H1 (cell line): ENCODE results near the gene METTL2A. TPM values are rescaled to one million over a fixed set of nuclear protein-coding genes. Genes with fewer than 3 reads are reported as not detected.
"Not testable (repeated sequence)": the region's sequence is repeated elsewhere in the genome, so short reads cannot be mapped to it uniquely, and the experiment has no call there.

Experiments
- CTCF ChIA-PET: fragments of 300-600 bp; sonication (Branson Sonifier 250); formaldehyde crosslinking; loops from one replicate; lab custom pipeline; 2021; ENCODE audit not compliant: partially characterized antibody; lab: Charles Lee
- POLR2A ChIA-PET: fragments of 300-600 bp; sonication (Branson Sonifier 250); formaldehyde crosslinking; loops from one replicate; lab custom pipeline; 2021; ENCODE audit warnings: inconsistent platforms; ENCODE audit not compliant: partially characterized antibody; lab: Charles Lee
- DNase-seq, 2 experiments: peaks; one replicate each; pipeline versions ENCODE4 v3.0.0 to v3.0.0-alpha.2; 2010 to 2022; ENCODE audit warnings: low spot score in 2 of 2, low read depth in 1 of 2, mixed read lengths in 1 of 2
- FAIRE-seq: peaks from 2 replicates; lab custom pipeline; 2011; peaks lifted over from hg19 to GRCh38; lab: Jason Lieb, UNC
- H2AFZ ChIP-seq: 2 replicates; pipeline ENCODE4 v1.8.1; 2012; ENCODE audit warnings: low read length, inconsistent platforms
- H2AK5ac ChIP-seq: 2 replicates; pipeline ENCODE4 v1.6.1; 2013; ENCODE audit warnings: low read depth, low read length
- H2BK120ac ChIP-seq: replicated peaks from 2 replicates; pipeline ENCODE3; 2013; ENCODE audit warnings: low read depth, low read length, inconsistent platforms
- H2BK12ac ChIP-seq: 2 replicates; pipeline ENCODE4 v1.6.1; 2013; ENCODE audit warnings: low read depth, low read length
- H2BK15ac ChIP-seq: 2 replicates; pipeline ENCODE4 v1.6.1; 2013; ENCODE audit warnings: low read length
- H2BK20ac ChIP-seq: 2 replicates; pipeline ENCODE4 v1.6.1; 2013; ENCODE audit warnings: low read length
- H2BK5ac ChIP-seq: 2 replicates; pipeline ENCODE4 v1.6.1; 2013; ENCODE audit warnings: low read depth, low read length
- H3K14ac ChIP-seq: 2 replicates; pipeline ENCODE4 v1.6.1; 2013; ENCODE audit warnings: inconsistent platforms; ENCODE audit not compliant: insufficient read length
- H3K18ac ChIP-seq: 2 replicates; pipeline ENCODE4 v1.6.1; 2013; ENCODE audit warnings: low read length; ENCODE audit errors: extremely low read depth
- H3K23ac ChIP-seq: 2 replicates; pipeline ENCODE4 v1.6.1; 2013; ENCODE audit warnings: inconsistent platforms; ENCODE audit not compliant: insufficient read length
- H3K23me2 ChIP-seq: 2 replicates; pipeline ENCODE4 v1.6.1; 2013; ENCODE audit warnings: low read depth, low read length
- H3K27ac ChIP-seq: 2 replicates; pipeline ENCODE4 v1.6.1; 2011; ENCODE audit warnings: low read depth, low read length, inconsistent platforms
- H3K27me3 ChIP-seq, 4 experiments: replicated peaks in 1 of 4; 1 replicate in 1 of 4; 2 replicates in 3 of 4; pipeline versions ENCODE4 v1.6.1 to v1.8.1; 2011 to 2013; ENCODE audit warnings: low read length in 3 of 4, mild to moderate bottlenecking in 3 of 4, inconsistent platforms in 2 of 4, mixed read lengths in 2 of 4, moderate library complexity in 1 of 4; ENCODE audit not compliant: control insufficient read depth in 3 of 4, insufficient read depth in 3 of 4; ENCODE audit errors: extremely low read depth in 1 of 4
- H3K36me3 ChIP-seq, 4 experiments: 2 replicates each; pipeline versions ENCODE4 v1.6.1 to v1.8.1; 2011 to 2013; ENCODE audit warnings: mild to moderate bottlenecking in 4 of 4, low read length in 3 of 4, moderate library complexity in 2 of 4, control low read depth in 1 of 4, inconsistent platforms in 1 of 4; ENCODE audit not compliant: insufficient read depth in 4 of 4, control insufficient read depth in 2 of 4
- H3K4ac ChIP-seq: replicated peaks from 2 replicates; pipeline ENCODE3; 2013; ENCODE audit warnings: low read length, low read depth, mixed read lengths, inconsistent platforms; ENCODE audit not compliant: insufficient read length
- H3K4me1 ChIP-seq, 4 experiments: replicated peaks in 1 of 4; 1 replicate in 1 of 4; 2 replicates in 3 of 4; pipeline versions ENCODE4 v1.6.1 to v1.8.1; 2011 to 2013; ENCODE audit warnings: low read length in 3 of 4, inconsistent platforms in 2 of 4, mixed read lengths in 1 of 4; ENCODE audit not compliant: insufficient read depth in 4 of 4, control insufficient read depth in 3 of 4
- H3K4me2 ChIP-seq, 2 experiments: 2 replicates each; pipeline versions ENCODE4 v1.6.1 to v1.8.1; 2011 to 2013; ENCODE audit warnings: low read depth in 2 of 2, low read length in 2 of 2, control low read depth in 1 of 2, inconsistent platforms in 1 of 2, mild to moderate bottlenecking in 1 of 2; ENCODE audit not compliant: insufficient read depth in 1 of 2
- H3K4me3 ChIP-seq, 4 experiments: fragments of 200-600, 300-600 bp in 1 of 4; sonication (generic), shearing (Covaris generic), sonication (Bioruptor Twin) in 1 of 4; 2 replicates each; pipeline versions ENCODE4 v1.5.1 to v1.8.1; 2011 to 2016; ENCODE audit warnings: low read length in 4 of 4, low read depth in 3 of 4, control low read depth in 2 of 4, inconsistent platforms in 2 of 4, mild to moderate bottlenecking in 2 of 4, mixed read lengths in 1 of 4, moderate library complexity in 1 of 4; ENCODE audit not compliant: insufficient read depth in 2 of 4; ENCODE audit errors: extremely low read depth in 1 of 4
- H3K56ac ChIP-seq: replicated peaks from 2 replicates; pipeline ENCODE3; 2013; ENCODE audit warnings: low read depth, mild to moderate bottlenecking, mixed read lengths, low read length, inconsistent platforms; ENCODE audit not compliant: insufficient read length
- H3K79me1 ChIP-seq: 2 replicates; pipeline ENCODE4 v1.6.1; 2013; ENCODE audit warnings: low read depth, low read length, control low read depth
- H3K79me2 ChIP-seq, 2 experiments: 2 replicates each; pipeline versions ENCODE4 v1.6.1 to v1.8.1; 2012 to 2013; ENCODE audit warnings: low read length in 2 of 2, mild to moderate bottlenecking in 2 of 2, inconsistent platforms in 1 of 2; ENCODE audit not compliant: insufficient read depth in 2 of 2, control insufficient read depth in 1 of 2
- H3K9ac ChIP-seq, 4 experiments: replicated peaks in 1 of 4; 1 replicate in 1 of 4; 2 replicates in 3 of 4; pipeline versions ENCODE4 v1.6.1 to v1.8.1; 2011 to 2013; ENCODE audit warnings: low read depth in 3 of 4, low read length in 3 of 4, control low read depth in 2 of 4, mild to moderate bottlenecking in 2 of 4, moderate library complexity in 2 of 4, inconsistent platforms in 1 of 4; ENCODE audit errors: extremely low read depth in 1 of 4
- H3K9me3 ChIP-seq, 2 experiments: 2 replicates each; pipeline versions ENCODE4 v1.6.1 to v1.8.1; 2012 to 2013; ENCODE audit warnings: mild to moderate bottlenecking in 2 of 2, moderate library complexity in 2 of 2, control low read depth in 1 of 2, inconsistent platforms in 1 of 2, low read depth in 1 of 2, low read length in 1 of 2, mixed read lengths in 1 of 2; ENCODE audit not compliant: insufficient read depth in 2 of 2
- H4K20me1 ChIP-seq, 2 experiments: replicated peaks in 1 of 2; 2 replicates each; pipeline versions ENCODE3 to v1.8.1; 2011 to 2013; ENCODE audit warnings: inconsistent platforms in 2 of 2, low read length in 2 of 2, mild to moderate bottlenecking in 1 of 2; ENCODE audit not compliant: insufficient read depth in 2 of 2, control insufficient read depth in 1 of 2
- H4K5ac ChIP-seq: 2 replicates; pipeline ENCODE4 v1.6.1; 2013; ENCODE audit warnings: low read length, low read depth, mixed read lengths, inconsistent platforms; ENCODE audit not compliant: insufficient read length
- H4K8ac ChIP-seq: 2 replicates; pipeline ENCODE4 v1.8.0; 2013; ENCODE audit warnings: mild to moderate bottlenecking, moderate library complexity, low read length, inconsistent platforms; ENCODE audit not compliant: insufficient read depth; ENCODE audit errors: extremely low read depth
- H4K91ac ChIP-seq: replicated peaks from 2 replicates; pipeline ENCODE3; 2013; ENCODE audit warnings: low read length, mixed read lengths, inconsistent platforms; ENCODE audit not compliant: insufficient read length
- whole genome bisulfite sequencing, 2 experiments: shearing (Covaris generic) in 1 of 2; methylation state at CpG; one replicate each; pipeline versions ENCODE4 v1.1.6 to v1.1.7; 2013 to 2015; ENCODE audit warnings: low lambda C conversion rate in 2 of 2, mixed read lengths in 2 of 2, inconsistent platforms in 1 of 2, low coverage in 1 of 2, missing lambda C conversion rate in 1 of 2; ENCODE audit not compliant: insufficient replicate concordance in 2 of 2, insufficient coverage in 1 of 2, insufficient read length in 1 of 2; ENCODE audit errors: extremely low coverage in 1 of 2, missing lambda C conversion rate in 1 of 2; 5-methylcytosine and 5-hydroxymethylcytosine counted together
- polyA plus RNA-seq, 7 experiments: library from polyadenylated mRNA; depleted of rRNA in 3 of 7; stranded (reverse) in 5 of 7; unstranded in 2 of 7; fragments of >200 nt in 5 of 7; fragments of 200-250 nt in 2 of 7; gene quantifications; 1 replicate in 5 of 7; 2 replicates in 1 of 7; 4 replicates in 1 of 7; pipeline versions ENCODE4 v1.2.1 to v1.2.3, GENCODE V29; 2011 to 2013; ENCODE audit warnings: missing spikeins in 2 of 7, mixed read lengths in 2 of 7
- total RNA-seq: library from RNA; stranded (reverse); fragmentation: NEBNext Ultra II Directional; extraction: Animal tissue kit (Norgen Biotek cat#: 25700); gene quantifications from 2 replicates; pipeline ENCODE4 v1.2.1, GENCODE V29; 2021

Gene METTL2A
- total and polyA plus RNA-seq, 2 of the 8 experiments (the other 6 are each of a cell fraction or from before 2014, with no cell fraction given) = 16.2 to 40.5 TPM

- DNase-seq, H2BK15ac ChIP-seq, H3K14ac ChIP-seq, H3K23ac ChIP-seq, H3K79me2 ChIP-seq, H2AFZ ChIP-seq, H2BK20ac ChIP-seq, H4K91ac ChIP-seq, H3K4ac ChIP-seq, FAIRE-seq, H4K20me1 ChIP-seq, H3K56ac ChIP-seq, H2BK120ac ChIP-seq, H3K4me2 ChIP-seq, H4K5ac ChIP-seq, H3K27ac ChIP-seq, H2BK5ac ChIP-seq, H3K27me3 ChIP-seq, H3K9ac ChIP-seq, H4K8ac ChIP-seq, H3K9me3 ChIP-seq, H3K79me1 ChIP-seq, H3K4me3 ChIP-seq, H3K23me2 ChIP-seq, H3K4me1 ChIP-seq, H2AK5ac ChIP-seq, H2BK12ac ChIP-seq, H3K18ac ChIP-seq, H3K36me3 ChIP-seq, POLR2A ChIA-PET: not testable (repeated sequence)
- CTCF ChIA-PET = interaction anchor here (0.6 kb wide), 1 partner anchor 1147 kb away, joined by 3 read pairs; no protein-coding TSS in a partner anchor
- 80% methylated on average over 1 of the region's 1 CpG; no CpG with 5 or more reads in 1 of the 2 experiments for WGBS, 2 experiments
Measured at GRCh38 chr17:62413090-62413489, 10.6 kb upstream of the METTL2A start.

- H3K79me1 ChIP-seq, H2BK5ac ChIP-seq, H2BK20ac ChIP-seq, DNase-seq, H3K56ac ChIP-seq, H3K18ac ChIP-seq, H4K91ac ChIP-seq, H3K4ac ChIP-seq, H3K27me3 ChIP-seq, POLR2A ChIA-PET, H3K4me2 ChIP-seq, H2AFZ ChIP-seq, H2AK5ac ChIP-seq, H3K9ac ChIP-seq, H3K4me3 ChIP-seq, H2BK120ac ChIP-seq, H3K27ac ChIP-seq, H3K14ac ChIP-seq, CTCF ChIA-PET, H4K5ac ChIP-seq, H3K9me3 ChIP-seq, H3K23me2 ChIP-seq, H3K4me1 ChIP-seq, H4K20me1 ChIP-seq, H4K8ac ChIP-seq, H2BK15ac ChIP-seq, H3K23ac ChIP-seq, FAIRE-seq, H2BK12ac ChIP-seq: not testable (repeated sequence)
- H3K79me2 ChIP-seq = peaks cover 0 to 14% of the 10 kb centered on the region in 2 experiments; a peak in 2 of 4 replicates
- H3K36me3 ChIP-seq = peaks cover 0 to 14% (median 11%) of the 10 kb centered on the region in 4 experiments; a peak in 5 of 8 replicates
- WGBS, 2 experiments = 95% methylated on average over 2 of the region's 2 CpGs; no CpG with 5 or more reads in 1 of the 2 experiments
Measured at GRCh38 chr17:62426214-62426613, 2.5 kb downstream of the METTL2A start.
